Loucy (cell line): ENCODE data around the gene IFI44L.

Source experiments
- EZH2phosphoT487 ChIP-seq: fragments of 200-600 bp; IDR thresholded peaks from 2 replicates; pipeline ENCODE4 v1.6.1; 2018; ENCODE audit warnings: antibody characterized with exemption, mild to moderate bottlenecking, moderate library complexity, borderline replicate concordance
- TF ChIP-seq, protein P1 (sequence below): fragments of 200-600 bp; sonication (generic); conservative IDR thresholded peaks from 2 replicates; pipeline ENCODE4 v1.5.1; 2014; ENCODE audit warnings: mild to moderate bottlenecking, antibody characterized with exemption, low read length

- TF ChIP-seq, protein P1, sequence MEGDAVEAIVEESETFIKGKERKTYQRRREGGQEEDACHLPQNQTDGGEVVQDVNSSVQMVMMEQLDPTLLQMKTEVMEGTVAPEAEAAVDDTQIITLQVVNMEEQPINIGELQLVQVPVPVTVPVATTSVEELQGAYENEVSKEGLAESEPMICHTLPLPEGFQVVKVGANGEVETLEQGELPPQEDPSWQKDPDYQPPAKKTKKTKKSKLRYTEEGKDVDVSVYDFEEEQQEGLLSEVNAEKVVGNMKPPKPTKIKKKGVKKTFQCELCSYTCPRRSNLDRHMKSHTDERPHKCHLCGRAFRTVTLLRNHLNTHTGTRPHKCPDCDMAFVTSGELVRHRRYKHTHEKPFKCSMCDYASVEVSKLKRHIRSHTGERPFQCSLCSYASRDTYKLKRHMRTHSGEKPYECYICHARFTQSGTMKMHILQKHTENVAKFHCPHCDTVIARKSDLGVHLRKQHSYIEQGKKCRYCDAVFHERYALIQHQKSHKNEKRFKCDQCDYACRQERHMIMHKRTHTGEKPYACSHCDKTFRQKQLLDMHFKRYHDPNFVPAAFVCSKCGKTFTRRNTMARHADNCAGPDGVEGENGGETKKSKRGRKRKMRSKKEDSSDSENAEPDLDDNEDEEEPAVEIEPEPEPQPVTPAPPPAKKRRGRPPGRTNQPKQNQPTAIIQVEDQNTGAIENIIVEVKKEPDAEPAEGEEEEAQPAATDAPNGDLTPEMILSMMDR: no peak
- no peak for TF ChIP-seq EZH2phosphoT487
Measured at GRCh38 chr1:78599294-78599693, 21.0 kb upstream of the IFI44L start.
